Effector CD8-positive, alpha-beta T cell (primary cell): ENCODE results near the gene ELOVL2.

Experiments used
- DNase-seq: peaks from one replicate; lab custom pipeline; 2025; lab: John Stamatoyannopoulos, UW

The ELOVL2 gene

DNA sequence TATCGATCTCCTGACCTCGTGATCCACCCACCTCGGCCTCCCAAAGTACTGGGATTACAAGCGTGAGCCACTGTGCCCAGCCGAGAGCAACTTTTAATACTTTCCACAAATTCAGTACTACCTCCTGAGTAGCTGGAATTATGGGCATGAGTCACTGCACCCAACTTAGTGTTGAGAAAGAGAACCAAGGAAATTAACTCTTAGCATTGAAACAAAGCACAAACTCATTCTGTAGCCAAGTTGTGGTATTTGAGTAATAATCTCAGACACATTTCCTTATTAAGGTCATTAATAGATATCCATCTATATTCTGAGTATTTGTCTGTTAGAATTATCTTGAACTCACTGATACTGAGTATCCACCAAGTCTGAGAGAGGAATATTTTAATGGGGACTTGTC is 14.3 kb upstream of the ELOVL2 start:
- DNase-seq: no peak

DNA sequence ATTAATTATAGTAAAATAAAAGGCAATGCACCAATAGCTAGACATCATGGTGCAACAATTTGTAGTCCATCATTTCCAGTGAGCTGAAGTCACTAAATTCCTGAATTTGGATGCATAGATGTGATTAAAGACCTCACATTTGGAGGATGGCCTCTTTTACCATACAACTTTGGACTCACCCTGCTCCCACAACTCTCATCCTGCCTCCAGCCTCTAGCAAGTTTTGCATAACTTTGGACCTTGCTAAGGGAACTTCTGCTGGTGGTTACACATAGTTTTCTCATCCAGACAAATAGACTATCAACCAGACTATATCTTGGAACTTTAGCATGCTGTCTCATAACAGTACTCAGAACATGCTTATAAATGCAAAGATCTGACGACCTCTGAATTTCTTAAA is 12.8 kb upstream of the ELOVL2 start:
- DNase-seq: no peak

GRCh38 chr6:11055127-11055627 is 11.1 kb upstream of the ELOVL2 start:
- DNase-seq: no peak

DNA sequence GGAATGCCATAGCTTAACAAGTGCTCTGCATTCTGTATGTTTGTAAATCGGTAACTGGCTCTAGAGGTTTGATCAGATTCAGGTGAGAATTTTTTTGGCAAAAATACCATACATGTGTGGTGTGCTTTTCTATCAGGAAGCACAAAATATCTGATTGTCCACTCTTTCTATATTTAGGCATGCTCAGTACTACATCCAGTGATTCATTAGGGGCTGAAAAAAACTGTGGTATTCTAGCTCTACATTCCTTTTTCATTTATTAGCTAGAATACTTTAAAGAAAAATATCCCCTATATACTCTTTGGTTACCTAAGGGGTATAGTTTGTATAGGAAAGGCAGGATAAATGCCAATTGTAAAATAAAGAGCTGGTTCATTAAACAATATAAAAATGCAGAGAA is 10.6 kb upstream of the ELOVL2 start:
- no peak for DNase-seq

GRCh38 chr6:11053307-11053706 is 9.2 kb upstream of the ELOVL2 start:
- no peak for DNase-seq

DNA sequence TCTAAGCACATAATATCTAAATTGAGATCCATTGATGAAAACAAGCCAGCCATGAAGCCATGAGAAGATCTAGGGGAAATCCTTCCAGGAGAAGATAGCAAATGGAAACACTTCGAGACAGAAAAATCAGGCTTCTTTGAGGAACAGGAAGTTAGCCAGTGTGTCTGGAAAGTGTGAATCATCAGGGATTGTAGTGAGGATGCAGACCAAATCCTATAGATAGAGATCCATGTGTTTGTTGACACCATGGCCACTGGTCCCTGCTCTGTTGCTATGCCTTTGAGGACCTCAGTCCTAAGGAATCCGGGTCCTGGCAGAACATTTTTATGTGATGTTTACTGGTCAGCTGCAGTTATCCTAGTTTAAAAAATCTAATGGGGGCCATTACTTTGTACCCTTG is 6.6 kb upstream of the ELOVL2 start:
- no peak for DNase-seq

- DNase-seq: no peak
These were observed 635 bp upstream of the ELOVL2 start for GRCh38 chr6:11044712-11045167.

GRCh38 chr6:11043378-11043960 is 636 bp downstream of the ELOVL2 start:
- DNase-seq: no peak

DNA sequence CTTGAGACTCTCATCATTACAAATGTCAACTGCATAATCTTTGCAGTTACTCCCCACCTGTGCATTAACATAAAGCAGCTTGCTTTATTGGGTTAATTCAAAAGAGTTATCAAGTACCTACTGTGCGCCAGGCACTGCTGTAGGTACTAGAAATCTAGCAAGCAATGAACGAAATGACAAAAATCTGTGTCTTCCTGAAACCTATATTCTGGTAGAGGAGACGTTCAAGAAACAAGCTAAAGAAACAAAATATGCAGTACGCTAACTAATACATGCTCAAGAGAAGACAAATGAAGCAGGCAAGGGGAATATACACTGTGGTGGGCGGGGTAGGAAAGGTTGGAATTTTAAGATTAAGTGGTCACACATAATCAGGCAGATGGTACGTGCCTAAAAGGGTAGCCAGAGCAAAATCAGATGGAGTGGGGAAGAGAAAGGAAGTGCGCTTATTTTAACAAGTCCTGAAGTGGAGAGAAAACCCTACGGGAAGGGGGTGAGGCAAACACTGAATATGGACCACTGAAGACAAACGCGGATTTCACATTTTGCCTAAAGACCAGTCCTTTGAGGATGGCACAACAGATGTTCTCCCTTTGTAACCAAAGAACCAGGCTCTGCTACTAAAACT is 1.2 kb downstream of the ELOVL2 start:
- no peak for DNase-seq

- DNase-seq: no peak
These were observed 1.9 kb downstream of the ELOVL2 start for GRCh38 chr6:11042025-11042749.

GRCh38 chr6:11040134-11040533 is 4.0 kb downstream of the ELOVL2 start:
- DNase-seq: no peak

- no peak for DNase-seq
These were observed 5.1 kb downstream of the ELOVL2 start for GRCh38 chr6:11039040-11039439.

GRCh38 chr6:11036977-11037430 is 7.1 kb downstream of the ELOVL2 start:
- no peak for DNase-seq

DNA sequence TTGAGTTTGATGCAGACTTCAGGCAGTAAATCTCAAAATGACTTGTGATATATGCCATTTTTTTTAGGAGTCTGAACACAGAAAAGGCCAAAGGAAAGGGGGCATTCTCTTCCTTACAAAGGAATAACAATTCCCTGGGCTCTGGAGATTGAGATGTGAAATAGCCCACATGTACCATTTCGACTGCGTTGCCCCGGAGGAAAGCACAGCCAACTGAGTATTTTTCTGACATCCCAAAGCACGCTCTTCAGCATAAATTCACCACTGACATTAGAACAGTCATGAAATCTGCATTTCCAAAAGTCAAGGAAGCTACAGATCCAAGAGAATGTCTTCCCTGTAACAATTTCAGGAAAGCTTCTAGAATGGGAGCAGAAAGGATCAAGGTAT is 7.8 kb downstream of the ELOVL2 start:
- DNase-seq: no peak

DNA sequence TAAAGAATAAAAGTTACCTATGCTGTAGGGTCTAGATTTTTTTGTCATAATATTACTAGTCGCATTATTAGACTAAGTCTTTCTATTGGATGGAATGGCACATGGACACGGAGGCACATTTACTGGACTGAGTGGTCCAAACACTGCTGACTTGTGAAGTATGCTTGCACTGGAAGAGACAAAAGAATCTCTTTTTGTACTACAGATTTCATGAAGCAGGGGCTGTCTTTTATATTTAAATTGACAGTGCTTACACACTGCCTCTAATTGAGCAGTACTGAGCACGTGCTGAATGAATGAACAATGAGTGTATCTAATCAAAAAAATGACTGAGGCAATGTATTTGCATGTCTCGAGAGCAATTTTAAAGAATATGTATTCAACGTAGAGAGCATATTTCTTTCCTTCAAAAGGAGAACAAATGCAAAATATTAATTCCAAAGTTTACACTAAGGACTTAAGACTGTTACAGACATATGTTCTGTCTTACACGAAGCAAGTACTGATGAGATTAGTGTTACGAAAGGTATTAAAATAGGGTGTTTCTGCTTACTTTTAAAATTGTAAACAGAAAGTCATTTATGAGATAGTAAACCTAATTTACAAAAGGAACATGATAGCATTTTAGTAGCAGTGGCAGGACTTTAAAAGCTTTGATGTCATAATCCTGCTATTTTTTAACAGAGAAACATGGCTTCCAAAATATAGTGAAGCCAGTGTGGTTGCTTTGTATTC is 8.3 kb downstream of the ELOVL2 start:
- DNase-seq: no peak

DNA sequence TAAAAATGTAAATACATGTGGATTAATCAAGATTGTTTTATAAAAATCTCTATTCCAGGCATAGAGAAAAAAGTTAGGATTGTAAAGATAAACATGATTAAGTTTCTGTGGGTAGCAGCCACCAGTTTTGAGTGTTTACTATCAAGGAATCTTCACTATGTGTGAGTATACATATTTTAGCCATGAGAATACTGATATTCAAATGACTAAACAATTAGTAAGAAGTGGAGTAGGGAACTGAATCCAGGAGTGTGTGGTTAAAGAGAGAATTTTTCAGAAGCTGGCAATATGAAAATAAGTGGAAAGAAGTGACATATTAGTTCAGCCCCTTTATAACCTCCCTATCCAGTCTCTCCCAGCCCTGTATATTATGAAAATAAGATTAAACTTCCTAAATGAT is 10.3 kb downstream of the ELOVL2 start:
- no peak for DNase-seq

- no peak for DNase-seq
These were observed 13.2 kb downstream of the ELOVL2 start for GRCh38 chr6:11030904-11031303.

DNA sequence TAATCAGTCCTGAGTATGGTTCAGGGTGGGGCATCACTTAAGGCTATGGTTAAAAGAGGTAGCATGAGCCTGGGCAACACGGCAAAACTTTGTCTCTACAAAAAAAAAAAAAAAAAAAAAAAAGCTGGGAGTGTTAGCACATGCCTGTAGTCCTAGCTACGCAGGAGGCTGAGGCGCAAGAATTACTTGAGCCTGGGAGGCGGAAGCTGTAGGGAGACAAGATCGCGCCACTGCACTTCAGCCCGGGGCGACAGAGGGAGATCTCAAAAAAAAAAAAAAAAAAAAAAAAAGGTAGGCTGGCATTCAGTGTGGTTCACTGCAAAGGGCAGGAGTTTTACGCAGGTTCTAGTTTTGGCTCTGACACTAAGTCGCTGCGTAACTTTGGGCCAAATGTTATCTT is 15.1 kb downstream of the ELOVL2 start:
- no peak for DNase-seq

DNA sequence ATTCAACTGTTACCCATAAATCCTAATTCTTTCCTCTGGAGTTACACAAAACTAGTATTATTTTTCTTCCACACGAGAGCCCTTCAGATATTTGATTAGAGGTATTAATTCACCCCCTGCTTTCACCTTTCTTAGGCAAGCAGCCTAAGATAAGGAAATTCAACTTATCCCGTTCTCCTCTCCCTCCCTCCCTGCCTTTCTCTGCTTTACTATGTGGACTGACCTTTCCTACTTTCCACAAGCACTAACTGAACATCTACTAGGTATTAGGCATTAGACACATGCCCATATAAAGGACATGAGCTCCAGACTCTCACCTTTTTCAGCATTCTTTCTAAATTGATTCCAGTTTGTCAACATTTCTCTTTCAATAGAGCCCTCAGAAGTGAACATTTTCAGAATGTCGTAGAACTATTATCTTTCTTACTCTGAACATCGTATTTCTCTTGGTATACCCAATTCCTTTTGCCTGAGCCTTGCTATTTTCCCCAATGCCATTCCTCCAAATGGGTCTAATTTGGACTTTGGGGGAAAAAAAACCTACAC is 16.5 kb downstream of the ELOVL2 start:
- DNase-seq: no peak

DNA sequence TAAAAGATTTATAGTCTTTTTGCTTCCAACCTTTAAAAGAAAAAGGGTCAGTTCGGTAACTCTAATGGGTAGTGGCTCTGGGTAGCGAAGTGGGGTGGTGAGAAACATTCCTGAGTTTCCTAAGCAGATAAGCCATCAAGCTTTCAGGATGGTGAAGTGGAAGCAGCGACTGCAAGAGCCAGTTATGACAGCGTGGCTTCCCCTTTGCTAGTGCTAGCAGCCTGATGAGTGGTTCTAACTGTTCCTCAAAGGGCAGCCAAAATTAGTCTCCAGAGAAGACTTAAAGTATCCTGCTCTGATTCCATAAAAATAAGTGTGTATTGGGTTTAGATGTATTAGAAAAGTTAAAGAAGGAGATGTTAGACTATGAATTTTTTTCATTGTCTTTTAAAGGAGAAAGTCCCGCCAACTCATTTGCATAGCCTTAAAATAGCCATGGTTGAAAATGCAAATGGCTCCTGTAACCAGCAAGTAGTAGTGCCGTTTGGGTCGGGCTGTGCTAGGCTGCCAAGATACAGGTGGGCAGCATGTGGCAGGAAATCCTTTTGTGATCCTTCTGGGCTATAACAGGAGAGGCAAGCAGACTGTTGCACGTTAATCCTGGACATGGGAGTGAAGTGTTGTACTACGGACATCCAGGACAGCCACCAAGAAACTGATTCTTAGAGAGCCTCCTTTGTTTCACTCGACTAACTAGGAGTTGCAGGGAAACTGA is 18.0 kb downstream of the ELOVL2 start:
- DNase-seq: no peak

- no peak for DNase-seq
These were observed 19.0 kb downstream of the ELOVL2 start for GRCh38 chr6:11025130-11025529.
